ENCODE results near the gene CXCR5.

The CXCR5 gene

DNA sequence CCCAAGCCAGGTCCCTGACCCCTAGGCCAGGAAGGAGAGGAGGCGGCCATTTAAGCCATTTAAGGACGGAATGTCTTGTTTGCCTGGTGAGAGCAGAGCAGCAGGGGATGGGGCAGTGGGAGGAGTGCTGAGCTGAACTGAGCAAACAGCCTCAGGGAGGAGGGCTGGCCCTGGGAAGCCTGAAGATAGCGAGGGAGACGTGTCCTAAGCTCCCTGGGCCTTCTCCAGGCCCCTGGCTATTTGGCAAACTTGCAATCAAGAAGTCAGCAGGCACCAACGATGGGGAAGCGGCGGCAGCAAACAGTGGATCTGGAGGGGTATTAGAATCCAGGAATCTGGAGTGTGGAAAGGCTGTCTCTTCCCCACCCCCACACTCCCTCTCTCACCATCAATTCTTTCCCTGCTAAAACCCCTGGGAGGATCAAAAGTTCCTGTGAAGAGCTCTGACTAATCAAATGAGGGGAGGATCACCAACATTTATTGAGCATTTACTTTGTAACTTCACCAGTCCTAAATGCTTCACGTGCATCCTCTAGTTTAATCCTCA, 33.2 kb downstream of the CXCR5 start:
- Mint-ChIP-seq H3K36me3 (ENCODE audit: low read depth) (peaks cover 25% of the 10 kb centered on the region), H3K4me1 (ENCODE audit: low read depth) (peaks cover 85% of the 10 kb centered on the region), H3K9me3 (no peaks in the 10 kb centered on the region), H3K27ac (peak overlapping the region; percentile 94), H3K27me3 (ENCODE audit: low read depth) (no peaks in the 10 kb centered on the region), H3K4me3 (peak overlapping the region; percentile 84)
- DNase-seq (ENCODE audit: low spot score), result no peak

DNA sequence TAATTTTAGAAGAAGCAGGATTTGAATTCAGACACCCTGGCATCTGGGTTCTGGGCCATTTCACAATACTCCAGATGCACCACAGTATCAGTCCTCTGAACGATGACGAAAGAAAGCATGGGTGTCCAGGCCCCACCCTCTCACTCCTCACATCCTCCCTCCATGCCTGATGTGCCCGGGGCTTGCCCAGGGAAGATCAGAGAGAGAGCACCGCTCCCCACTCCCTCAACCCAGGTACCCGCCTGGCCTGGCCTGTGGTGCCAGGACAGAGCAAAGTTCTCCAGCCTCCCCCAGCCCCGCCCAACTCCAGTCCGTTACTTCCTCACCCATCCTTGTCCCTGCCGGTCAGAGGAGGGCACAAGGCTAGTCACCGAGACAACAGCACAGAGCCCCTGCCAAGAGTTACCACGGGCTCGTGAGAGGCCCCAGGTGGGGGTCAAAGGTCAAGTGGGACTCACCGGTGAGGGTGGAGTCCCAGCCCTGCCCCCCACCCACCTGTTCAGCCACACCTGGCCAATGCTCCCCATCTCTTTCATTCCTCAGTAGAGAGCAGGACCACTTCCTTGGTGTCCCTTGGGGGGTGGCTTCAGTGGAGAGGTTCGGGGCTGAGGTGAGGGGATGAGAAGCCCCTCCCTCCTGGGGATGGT, 33.9 kb downstream of the CXCR5 start:
- Mint-ChIP-seq H3K27ac (peak overlapping the region; percentile 94), H3K4me3 (peak overlapping the region; percentile 84), H3K27me3 (ENCODE audit: low read depth) (no peaks in the 10 kb centered on the region), H3K9me3 (no peaks in the 10 kb centered on the region), H3K36me3 (ENCODE audit: low read depth) (peaks cover 25% of the 10 kb centered on the region), H3K4me1 (ENCODE audit: low read depth) (peaks cover 79% of the 10 kb centered on the region)
- peak; percentile 54 for DNase-seq (ENCODE audit: low spot score)

DNA sequence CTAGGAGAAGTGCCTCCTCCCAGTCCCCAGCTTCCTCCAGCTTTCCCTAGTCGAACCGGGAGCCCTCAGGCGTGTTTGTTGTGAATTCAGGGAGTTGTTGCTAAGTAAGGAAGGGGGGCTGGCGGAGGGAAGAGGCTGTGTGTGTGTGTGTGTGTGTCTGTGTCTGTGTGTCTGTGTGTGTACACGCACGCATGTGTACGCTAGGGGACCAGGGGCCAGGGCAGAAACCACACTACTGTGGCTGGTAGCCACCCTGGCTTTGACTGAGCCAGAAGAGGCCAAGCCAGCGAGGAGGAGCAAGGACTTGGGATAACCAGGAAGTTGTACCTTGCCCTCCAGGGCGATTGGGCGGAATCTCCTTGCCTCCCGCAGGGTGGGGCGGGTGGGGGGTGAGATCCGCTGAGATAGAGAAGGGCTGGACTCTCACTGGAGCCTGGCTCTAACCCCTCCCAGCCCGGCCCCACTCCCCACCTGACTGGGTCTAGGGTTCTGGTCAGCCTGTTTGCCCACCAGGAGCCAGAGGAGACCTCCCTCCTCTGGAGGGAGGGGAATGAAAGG, 34.5 kb downstream of the CXCR5 start:
- Mint-ChIP-seq H3K9me3 (no peaks in the 10 kb centered on the region), H3K36me3 (ENCODE audit: low read depth) (peaks cover 28% of the 10 kb centered on the region), H3K4me3 (peak overlapping the region; percentile 84), H3K4me1 (ENCODE audit: low read depth) (peaks cover 77% of the 10 kb centered on the region), H3K27ac (peak overlapping the region; percentile 94), H3K27me3 (ENCODE audit: low read depth) (no peaks in the 10 kb centered on the region)
- DNase-seq (ENCODE audit: low spot score), result no peak

DNA sequence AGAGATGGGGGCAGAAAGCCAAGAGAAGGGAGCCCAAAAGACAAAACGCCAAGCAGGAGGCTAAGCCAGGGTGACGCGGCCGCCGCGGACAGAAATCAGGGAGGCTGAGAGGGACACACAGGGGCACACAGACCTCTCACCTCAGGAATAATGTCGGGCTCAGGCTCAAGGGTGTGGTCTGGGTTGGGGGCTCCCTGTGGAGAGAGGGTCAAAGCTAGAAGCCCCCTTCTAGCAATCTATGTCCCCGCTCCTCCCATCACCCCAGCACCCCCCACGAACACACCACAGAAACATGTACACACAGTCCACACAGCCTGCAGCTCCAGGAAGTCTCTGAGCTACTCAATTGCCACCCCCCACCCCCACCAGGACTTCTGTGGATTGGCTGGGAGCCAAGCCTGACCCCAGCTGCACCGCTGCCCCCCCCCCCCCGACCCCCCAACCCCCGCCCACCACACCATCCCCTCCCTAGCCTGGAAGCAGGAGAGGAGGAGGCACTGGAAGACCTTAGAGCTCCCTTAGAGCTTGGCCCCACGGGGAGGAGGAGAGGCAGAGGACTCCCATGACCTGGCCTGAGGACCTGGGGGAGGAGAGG, 35.1 kb downstream of the CXCR5 start:
- Mint-ChIP-seq H3K36me3 (ENCODE audit: low read depth) (peaks cover 33% of the 10 kb centered on the region), H3K4me1 (ENCODE audit: low read depth) (peaks cover 80% of the 10 kb centered on the region), H3K27ac (peak overlapping the region; percentile 81), H3K9me3 (no peaks in the 10 kb centered on the region), H3K4me3 (peak overlapping the region; percentile 84), H3K27me3 (ENCODE audit: low read depth) (no peaks in the 10 kb centered on the region)
- no peak for DNase-seq (ENCODE audit: low spot score)

DNA sequence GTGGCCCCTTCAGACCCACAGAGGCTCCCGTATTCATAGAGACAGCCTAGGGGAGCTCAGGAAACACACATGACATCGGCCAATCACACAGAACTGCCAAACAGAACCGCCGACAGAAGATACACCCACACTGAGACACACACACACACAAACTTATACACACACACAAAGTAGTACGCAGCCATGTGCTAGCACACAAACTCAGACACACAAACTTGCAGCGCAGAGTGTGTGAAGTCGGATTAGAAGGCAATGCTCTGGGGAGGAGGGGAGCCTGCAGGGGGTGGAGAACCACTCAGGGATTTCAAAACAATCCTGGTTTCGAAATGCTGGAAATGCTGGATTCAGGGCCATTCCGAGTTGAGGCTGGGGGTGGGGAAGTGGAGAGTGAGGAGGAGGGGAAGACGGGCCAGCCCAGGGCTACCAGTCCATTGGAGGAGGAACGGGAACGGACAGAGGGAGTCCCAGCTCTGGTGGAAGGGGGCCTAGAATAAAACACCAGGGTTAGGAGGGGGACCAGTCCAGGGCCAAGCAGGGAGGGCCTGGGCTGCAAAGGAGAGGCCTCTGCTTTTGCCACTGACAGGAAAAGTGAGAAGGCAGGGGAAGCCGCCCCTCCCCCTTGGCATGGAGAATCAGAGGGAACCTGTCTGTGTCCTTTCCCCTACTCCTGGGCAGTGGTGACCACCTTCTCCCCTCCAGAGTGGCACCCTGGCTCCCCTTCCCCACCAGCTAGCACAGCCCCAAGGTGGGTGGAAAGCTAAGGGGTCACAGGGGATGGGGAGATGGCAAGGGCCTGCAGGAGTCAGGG, 37.6 kb downstream of the CXCR5 start:
- DNase-seq (ENCODE audit: low spot score), result no peak
- Mint-ChIP-seq H3K4me3 (peak overlapping the region; percentile 81), H3K4me1 (ENCODE audit: low read depth) (peaks cover 66% of the 10 kb centered on the region), H3K36me3 (ENCODE audit: low read depth) (peaks cover 31% of the 10 kb centered on the region), H3K27ac (peak overlapping the region; percentile 1), H3K27me3 (ENCODE audit: low read depth) (peaks cover under 1% of the 10 kb centered on the region), H3K9me3 (no peaks in the 10 kb centered on the region)

DNA sequence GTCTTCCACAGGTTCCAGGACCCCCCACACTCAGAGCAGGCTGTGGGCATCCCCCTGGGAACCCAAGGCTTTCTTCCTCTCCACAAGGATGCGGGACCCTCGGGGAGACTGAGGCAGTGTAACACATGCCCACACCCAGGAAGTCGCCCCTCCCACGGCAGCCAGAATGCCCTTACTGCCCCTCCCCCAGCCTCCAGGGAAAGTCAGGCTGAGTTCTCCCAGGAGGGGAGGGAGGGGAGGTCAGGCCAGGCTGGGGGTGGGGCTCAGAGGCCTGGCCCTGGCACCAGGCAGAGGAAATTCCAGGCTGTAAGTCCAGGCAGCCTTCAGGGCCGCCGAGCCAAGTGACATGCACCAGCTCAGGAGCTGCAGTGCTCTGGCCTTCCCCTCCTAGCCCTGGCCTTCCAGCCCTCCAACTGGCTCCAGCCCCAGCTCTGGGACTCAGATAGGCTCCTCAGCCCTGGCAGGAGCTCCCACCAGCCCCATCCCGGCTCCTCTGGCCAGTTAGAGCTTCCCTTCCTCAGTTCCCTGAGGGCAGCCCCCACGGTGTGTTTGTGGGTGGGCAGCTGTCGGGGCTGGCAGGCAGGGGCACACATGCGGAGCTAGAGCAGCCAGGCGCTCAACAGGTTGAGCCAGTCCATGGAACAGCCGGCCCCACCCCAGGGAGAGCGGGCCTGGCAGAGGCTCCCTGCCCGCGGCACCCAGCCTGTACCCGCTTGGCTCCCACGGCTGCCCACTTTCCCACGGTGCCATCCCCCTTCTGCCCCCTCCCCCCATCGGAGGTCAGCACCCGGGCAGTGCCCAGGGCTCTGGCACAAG, 38.4 kb downstream of the CXCR5 start:
- H3K9me3 Mint-ChIP-seq, result no peaks in the 10 kb centered on the region
- H3K4me3 Mint-ChIP-seq, result peak overlapping the region; percentile 94
- no peak overlapping the region for H3K27ac Mint-ChIP-seq
- peaks cover 2% of the 10 kb centered on the region for H3K27me3 Mint-ChIP-seq (ENCODE audit: low read depth)
- peaks cover 29% of the 10 kb centered on the region for H3K36me3 Mint-ChIP-seq (ENCODE audit: low read depth)
- peaks cover 66% of the 10 kb centered on the region for H3K4me1 Mint-ChIP-seq (ENCODE audit: low read depth)
- no peak for DNase-seq (ENCODE audit: low spot score)

DNA sequence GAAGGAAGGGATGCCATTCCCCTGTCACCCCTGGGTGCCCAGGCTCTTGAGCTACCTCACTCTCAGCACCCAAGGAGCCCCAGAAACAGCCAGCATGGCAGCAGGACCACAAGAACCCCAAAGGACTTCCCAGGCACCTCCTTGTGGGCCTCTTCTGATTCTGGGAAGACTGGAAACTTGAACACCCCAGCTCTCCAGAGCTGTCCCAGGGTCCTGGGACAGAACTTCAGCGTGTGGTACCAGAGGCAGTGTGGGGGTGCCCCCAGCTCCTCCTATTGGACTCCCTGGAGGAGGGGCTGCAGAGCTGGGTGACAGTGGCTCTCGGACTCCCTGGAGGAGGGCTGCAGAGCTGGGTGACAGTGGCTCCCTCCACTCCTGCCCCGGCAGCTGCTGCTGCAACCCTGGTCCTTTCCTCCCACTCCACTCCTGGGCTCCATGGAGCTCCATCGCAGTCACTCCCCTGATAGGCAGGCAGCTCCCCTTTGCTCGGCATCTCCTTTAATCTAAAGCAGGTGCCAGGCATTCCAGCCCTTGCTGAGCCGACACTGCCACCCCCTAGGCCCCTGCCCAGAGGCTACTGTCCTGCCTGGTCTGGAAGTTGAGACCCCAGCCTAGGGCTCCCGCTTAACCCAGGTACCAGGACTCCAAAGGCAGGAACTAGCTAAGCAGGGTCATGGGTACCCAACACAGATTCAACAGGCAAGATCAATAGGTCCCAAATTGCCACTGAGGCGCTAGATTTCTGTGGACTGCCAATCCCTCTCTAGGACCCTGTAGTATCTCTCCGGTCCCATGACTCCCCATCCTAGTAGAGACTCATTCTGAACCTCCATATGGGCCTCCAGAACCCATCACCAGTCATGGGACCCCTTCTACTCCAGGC, 39.3 kb downstream of the CXCR5 start:
- Mint-ChIP-seq H3K4me1 (ENCODE audit: low read depth) (peaks cover 66% of the 10 kb centered on the region), H3K9me3 (no peaks in the 10 kb centered on the region), H3K4me3 (peak overlapping the region; percentile 94), H3K27me3 (ENCODE audit: low read depth) (peaks cover 2% of the 10 kb centered on the region), H3K36me3 (ENCODE audit: low read depth) (peaks cover 23% of the 10 kb centered on the region), H3K27ac (peak overlapping the region; percentile 82)
- no peak for DNase-seq (ENCODE audit: low spot score)

DNA sequence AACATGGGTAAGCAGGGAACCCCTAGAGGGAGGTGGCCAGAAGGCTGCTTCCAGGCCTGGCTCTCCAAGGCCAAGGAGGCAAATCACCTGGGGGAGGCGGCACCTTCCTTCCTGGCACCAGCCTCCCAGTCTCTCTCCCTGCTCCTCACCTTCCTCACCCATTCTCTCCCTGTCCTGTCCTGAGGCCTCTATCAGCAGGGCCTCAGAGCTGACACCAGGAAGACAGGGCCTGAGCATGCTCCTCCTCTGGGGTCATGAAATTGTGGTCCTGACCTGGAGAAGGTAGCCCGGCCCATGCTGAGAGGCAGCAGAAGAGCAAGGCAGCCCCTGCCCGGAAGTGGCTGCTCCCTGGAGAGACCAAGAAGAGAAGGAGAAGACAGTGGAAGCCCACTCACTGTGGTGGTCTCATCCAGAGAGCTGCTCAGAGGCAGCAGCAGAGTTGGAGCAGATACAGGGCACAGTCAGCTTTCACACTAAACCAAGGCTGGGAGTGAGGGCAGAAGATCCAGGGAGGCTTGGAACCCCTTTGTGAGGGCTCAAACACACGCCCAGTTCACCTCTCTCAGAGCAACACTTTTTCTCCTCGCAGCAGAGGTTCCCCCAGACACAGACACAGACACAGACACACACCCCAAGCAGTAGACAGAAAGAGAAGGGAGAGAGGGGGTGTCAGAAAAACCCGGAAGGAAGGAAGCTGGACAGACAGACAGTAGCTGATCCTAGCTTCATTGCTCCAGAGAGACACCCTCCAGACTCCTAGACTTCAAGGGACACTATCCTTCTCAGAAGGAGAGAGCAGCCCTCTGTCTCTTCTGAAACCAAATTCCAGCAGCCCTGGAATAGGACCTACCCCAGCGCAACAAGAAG, 40.3 kb downstream of the CXCR5 start:
- no peak for DNase-seq (ENCODE audit: low spot score)
- Mint-ChIP-seq H3K9me3 (no peaks in the 10 kb centered on the region), H3K27me3 (ENCODE audit: low read depth) (peaks cover 2% of the 10 kb centered on the region), H3K36me3 (ENCODE audit: low read depth) (peaks cover 23% of the 10 kb centered on the region), H3K4me3 (peak overlapping the region; percentile 94), H3K27ac (peak overlapping the region; percentile 82), H3K4me1 (ENCODE audit: low read depth) (peaks cover 65% of the 10 kb centered on the region)

DNA sequence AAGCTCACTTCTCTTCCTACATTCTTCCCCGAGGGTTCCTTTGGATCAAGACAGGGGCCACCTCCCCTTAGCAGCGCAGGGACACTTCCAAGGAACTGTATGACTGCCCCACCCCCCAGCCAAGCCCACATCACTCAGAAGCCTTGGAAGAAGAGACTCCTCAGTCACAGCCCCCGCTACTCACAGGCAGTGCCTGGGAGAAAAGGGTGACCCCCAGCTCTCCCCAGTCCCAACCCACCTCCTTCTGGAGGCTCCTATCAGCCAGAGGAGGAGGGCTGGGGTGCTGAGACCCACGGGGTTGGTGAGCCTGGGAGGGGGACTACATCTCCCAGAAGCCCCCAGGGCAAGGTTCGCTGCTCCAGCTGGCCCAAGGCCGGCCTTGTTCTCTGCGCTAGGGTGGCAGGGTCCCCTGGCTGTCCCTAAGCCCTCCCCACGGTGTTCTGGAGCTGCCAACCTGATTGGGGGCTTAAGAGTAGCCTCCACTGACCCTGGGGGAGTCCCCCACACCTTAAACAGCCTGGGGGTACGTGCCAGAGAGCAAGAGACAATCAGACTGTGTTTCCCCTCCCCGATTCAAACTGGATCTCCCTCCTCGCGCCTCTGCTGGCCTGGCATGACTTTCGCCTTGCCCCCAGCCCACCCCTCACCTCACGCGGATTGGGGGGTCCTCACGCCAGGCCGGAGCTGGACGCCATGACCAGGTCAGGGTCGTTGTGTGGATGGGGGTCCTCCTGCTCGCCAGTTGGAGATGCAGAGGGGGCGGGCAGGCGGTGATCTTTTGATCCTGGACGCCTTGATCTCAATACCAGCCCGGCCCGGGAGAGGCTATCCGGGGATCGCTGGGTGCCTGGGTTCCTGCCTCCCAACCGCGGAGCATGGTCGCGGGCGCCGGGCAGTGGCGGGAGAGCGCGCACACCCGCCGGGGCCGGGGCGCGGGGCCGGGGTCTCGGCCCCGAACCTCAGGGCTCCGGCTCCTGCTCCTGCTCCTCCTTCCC, 41.2 kb downstream of the CXCR5 start:
- Mint-ChIP-seq H3K4me3 (peak overlapping the region; percentile 94), H3K9me3 (no peaks in the 10 kb centered on the region), H3K36me3 (ENCODE audit: low read depth) (peaks cover 21% of the 10 kb centered on the region), H3K27me3 (ENCODE audit: low read depth) (peaks cover 2% of the 10 kb centered on the region), H3K27ac (peak overlapping the region; percentile 82), H3K4me1 (ENCODE audit: low read depth) (peaks cover 60% of the 10 kb centered on the region)
- peak; percentile 38 for DNase-seq (ENCODE audit: low spot score)

DNA sequence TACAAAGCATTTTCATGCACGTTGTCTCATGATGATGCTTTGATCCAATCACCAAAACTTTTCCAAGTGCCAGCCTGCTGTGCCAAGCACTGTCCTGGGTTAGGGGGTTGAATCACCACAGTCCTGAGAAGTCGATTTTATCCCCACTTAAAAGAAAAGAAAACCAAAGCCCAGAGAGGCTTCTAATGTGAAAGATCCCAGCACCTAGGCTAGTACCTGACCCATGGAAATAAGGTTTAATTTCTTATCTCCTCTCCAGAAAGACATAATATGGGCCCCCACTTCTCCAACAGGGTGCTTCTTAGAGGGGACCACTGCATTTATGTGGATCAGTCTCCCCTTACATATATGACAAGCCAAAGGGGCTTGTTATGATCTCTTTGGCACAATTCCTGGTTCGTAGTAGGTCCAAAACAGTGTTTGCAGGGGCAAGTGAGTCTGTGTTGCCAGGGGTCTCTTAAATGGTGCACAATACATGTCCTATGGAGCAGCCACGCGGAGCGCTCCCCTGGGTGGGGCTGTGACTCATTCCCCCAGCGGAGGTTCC, 43.9 kb downstream of the CXCR5 start:
- Mint-ChIP-seq H3K27me3 (ENCODE audit: low read depth) (peaks cover 5% of the 10 kb centered on the region), H3K36me3 (ENCODE audit: low read depth) (peaks cover 13% of the 10 kb centered on the region), H3K27ac (peak overlapping the region; percentile 94), H3K9me3 (no peaks in the 10 kb centered on the region), H3K4me3 (peak overlapping the region; percentile 98), H3K4me1 (ENCODE audit: low read depth) (peaks cover 60% of the 10 kb centered on the region)
- no peak for DNase-seq (ENCODE audit: low spot score)
